GM21528 (cell line): ENCODE measurements around the gene MACIR.

Experiments used
- ATAC-seq: cut with Tn5 transposase; IDR thresholded peaks from one replicate; pipeline ENCODE4 v1.9.1; 2021; ENCODE audit warnings: mild to moderate bottlenecking, moderate library complexity; ENCODE audit not compliant: unreplicated experiment, low FRiP score

Gene MACIR

GRCh38 chr5:103286622-103287021 lies 28.1 kb downstream of the MACIR start:
- ATAC-seq, result no peak

GRCh38 chr5:103289024-103289423 lies 30.5 kb downstream of the MACIR start:
- ATAC-seq, result no peak

GRCh38 chr5:103290846-103291245 lies 32.3 kb downstream of the MACIR start:
- no peak for ATAC-seq

- ATAC-seq, result no peak
Measured at GRCh38 chr5:103291606-103292005, 33.0 kb downstream of the MACIR start.

- no peak for ATAC-seq
Measured at GRCh38 chr5:103293099-103293498, 34.5 kb downstream of the MACIR start.

GRCh38 chr5:103293719-103294118 lies 35.2 kb downstream of the MACIR start:
- ATAC-seq, result no peak

GRCh38 chr5:103294906-103295305 lies 36.3 kb downstream of the MACIR start:
- no peak for ATAC-seq

GRCh38 chr5:103295424-103295823 lies 36.9 kb downstream of the MACIR start:
- no peak for ATAC-seq

- ATAC-seq, result no peak
Measured at GRCh38 chr5:103295871-103296270, 37.3 kb downstream of the MACIR start.

GRCh38 chr5:103298117-103298516 lies 39.6 kb downstream of the MACIR start:
- no peak for ATAC-seq

- ATAC-seq, result no peak
Measured at GRCh38 chr5:103298607-103299188, 40.1 kb downstream of the MACIR start.

- ATAC-seq, result no peak
Measured at GRCh38 chr5:103305809-103306208, 47.2 kb downstream of the MACIR start.

- no peak for ATAC-seq
Measured at GRCh38 chr5:103307470-103307869, 48.9 kb downstream of the MACIR start.

GRCh38 chr5:103308774-103309173 lies 50.2 kb downstream of the MACIR start:
- ATAC-seq, result no peak

- ATAC-seq, result no peak
Measured at GRCh38 chr5:103313056-103313455, 54.5 kb downstream of the MACIR start.

- no peak for ATAC-seq
Measured at GRCh38 chr5:103315455-103315854, 56.9 kb downstream of the MACIR start.

- ATAC-seq, result no peak
Measured at GRCh38 chr5:103327451-103327850, 68.9 kb downstream of the MACIR start.

- no peak for ATAC-seq
Measured at GRCh38 chr5:103327893-103328292, 69.3 kb downstream of the MACIR start.
